Aorta (tissue), 5 donors: ENCODE measurements around the gene TRMT1. TPM values are rescaled to one million over a fixed set of nuclear protein-coding genes. Genes with fewer than 3 reads are reported as not detected.

Experiments used
- ATAC-seq: fragments of 200-7000 bp; cut with Tn5 transposase; one replicate; pipeline ENCODE4 v1.9.1; 2022; ENCODE audit warnings: moderate library complexity; ENCODE audit not compliant: low FRiP score
- DNase-seq, 2 donors: peaks; one replicate each; pipeline ENCODE4 v3.0.0-alpha.2; 2020
- H3K27ac ChIP-seq, 2 donors: one replicate each; pipeline ENCODE4 v1.5.1; 2013; ENCODE audit warnings: low read length in 2 of 2, mild to moderate bottlenecking in 2 of 2, moderate library complexity in 2 of 2, control low read depth in 1 of 2, inconsistent platforms in 1 of 2, low read depth in 1 of 2
- H3K27me3 ChIP-seq, 2 donors: one replicate each; pipeline ENCODE4 v1.6.1; 2013; ENCODE audit warnings: control low read depth in 1 of 2, low read length in 1 of 2, mild to moderate bottlenecking in 1 of 2, moderate library complexity in 1 of 2; ENCODE audit not compliant: insufficient read depth in 2 of 2, control insufficient read depth in 1 of 2
- H3K36me3 ChIP-seq, 2 donors: one replicate each; pipeline ENCODE4 v1.6.1; 2013; ENCODE audit warnings: control low read depth in 1 of 2, low read length in 1 of 2, mild to moderate bottlenecking in 1 of 2; ENCODE audit not compliant: insufficient read depth in 2 of 2, control insufficient read depth in 1 of 2
- H3K4me1 ChIP-seq, 2 donors: one replicate each; pipeline ENCODE4 v1.6.1; 2013; ENCODE audit warnings: low read length in 2 of 2, control low read depth in 1 of 2, mild to moderate bottlenecking in 1 of 2, moderate library complexity in 1 of 2; ENCODE audit not compliant: insufficient read depth in 2 of 2, control insufficient read depth in 1 of 2
- H3K4me3 ChIP-seq, 2 donors: one replicate each; pipeline ENCODE4 v1.5.1; 2013; ENCODE audit warnings: low read length in 2 of 2, control low read depth in 1 of 2, mild to moderate bottlenecking in 1 of 2
- H3K9me3 ChIP-seq: one replicate; pipeline ENCODE4 v1.6.1; 2013; ENCODE audit warnings: mild to moderate bottlenecking, low read length; ENCODE audit not compliant: control insufficient read depth
- WGBS, 2 donors: extraction: QIAGEN DNeasy Blood & Tissue Kit; methylation state at CpG; one replicate each; pipeline ENCODE4 v1.1.7; 2013; 5-methylcytosine and 5-hydroxymethylcytosine counted together
- intact Hi-C, 2 donors: fragments of 100-400 bp; cut with DNase I; formaldehyde crosslinking; loops; one replicate each; pipeline versions ENCODE4 v1.14.2 to v1.15.0; 2022
- polyA plus RNA-seq, 2 donors: library from polyadenylated mRNA; stranded (reverse); fragments of 200-250 nt; gene quantifications; one replicate each; pipeline ENCODE4 v1.2.3, GENCODE V29; 2013
- total RNA-seq, 2 donors: library from RNA; stranded (reverse); fragmentation: NEBNext Ultra II Directional; extraction: Animal tissue kit (Norgen Biotek cat#: 25700); gene quantifications; one replicate each; pipeline ENCODE4 v1.2.1, GENCODE V29; 2021
- donor health status: healthy with polysubstance abuse.
- donor health status: Bipolar disorder and iron deficiency.
- donor health status: DM: no; HTN: no; CAD: no.
- donor health status: DM: no; HTN: no; CAD: no.
- donor health status: DM: yes; HTN: yes; CAD: no.

Gene TRMT1
- total and polyA plus RNA-seq, 4 donors = 17.9 to 62.2 (median 25.2) TPM

GRCh38 chr19:13129384-13129783 lies 12.8 kb upstream of the TRMT1 start:
- DNase-seq (no peak), ATAC-seq (no peak)
- no peaks in the 10 kb centered on the region for H3K27me3 ChIP-seq
- H3K36me3 ChIP-seq = no peaks in the 10 kb centered on the region
- intact Hi-C loops = no loop called here
- WGBS, 2 donors = 89 to 93% methylated on average over 9 of the region's 9 CpGs
- no peaks in the 10 kb centered on the region for H3K9me3 ChIP-seq
- H3K4me3 ChIP-seq = no peak overlapping the region
- no peaks in the 10 kb centered on the region for H3K4me1 ChIP-seq
- no peak overlapping the region for H3K27ac ChIP-seq

DNA sequence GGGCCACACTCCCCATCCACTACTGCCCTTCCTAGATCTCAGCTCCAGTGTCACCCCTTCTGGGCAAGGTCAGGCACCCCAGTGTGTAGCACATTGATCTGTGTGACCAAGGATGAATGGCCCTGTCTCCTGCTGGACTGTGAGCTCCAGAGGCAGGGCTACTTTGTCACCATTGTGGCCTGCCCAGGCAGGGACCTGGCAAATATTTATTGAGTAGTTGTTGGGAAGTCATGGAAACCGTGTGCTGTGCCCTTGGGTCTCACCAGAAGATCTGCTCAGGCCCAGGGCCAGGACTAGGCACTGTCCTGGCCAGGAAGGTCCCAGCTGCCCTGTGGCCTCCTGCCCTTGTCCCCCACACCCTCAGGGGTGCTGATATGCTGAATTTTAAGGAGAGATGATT lies 12.0 kb upstream of the TRMT1 start:
- Histone ChIP-seq H3K36me3 (no peaks in the 10 kb centered on the region), H3K27me3 (no peaks in the 10 kb centered on the region), H3K4me3 (no peak overlapping the region), H3K9me3 (no peaks in the 10 kb centered on the region), H3K27ac (no peak overlapping the region), H3K4me1 (no peaks in the 10 kb centered on the region)
- intact Hi-C loops = no loop called here
- DNase-seq (no peak), ATAC-seq (no peak)
- 53 to 73% methylated on average over 1 of the region's 1 CpG for WGBS, 2 donors

- Histone ChIP-seq H3K9me3 (no peaks in the 10 kb centered on the region), H3K27ac (no peak overlapping the region), H3K4me3 (no peak overlapping the region), H3K27me3 (no peaks in the 10 kb centered on the region), H3K4me1 (no peaks in the 10 kb centered on the region), H3K36me3 (no peaks in the 10 kb centered on the region)
- intact Hi-C loops = no loop called here
- no peak for ATAC-seq
- 91 to 94% methylated on average over 6 of the region's 6 CpGs for WGBS, 2 donors
- no peak for DNase-seq
These were observed 11.5 kb upstream of the TRMT1 start for GRCh38 chr19:13127811-13128575.

- DNase-seq = no peak
- 75 to 77% methylated on average over 8 to 9 of the region's 9 CpGs for WGBS, 2 donors
These were observed 10.5 kb upstream of the TRMT1 start for GRCh38 chr19:13127051-13127450.

GRCh38 chr19:13122980-13123957 lies 6.7 kb upstream of the TRMT1 start:
- no peak overlapping the region for H3K4me3 ChIP-seq
- no peak overlapping the region for H3K27ac ChIP-seq
- H3K27me3 ChIP-seq = no peaks in the 10 kb centered on the region
- ATAC-seq = no peak
- no peak for DNase-seq
- H3K9me3 ChIP-seq = no peaks in the 10 kb centered on the region
- H3K36me3 ChIP-seq = no peaks in the 10 kb centered on the region
- intact Hi-C loops = no loop called here
- WGBS, 2 donors = 88 to 91% methylated on average over 20 of the region's 20 CpGs
- H3K4me1 ChIP-seq = peaks cover 0 to 2% of the 10 kb centered on the region in 2 donors

More at GRCh38 chr19:13127051-13127450, 10.5 kb upstream of the TRMT1 start:
- intact Hi-C loops = no loop called here
- H3K4me3 ChIP-seq = no peak overlapping the region
- no peaks in the 10 kb centered on the region for H3K36me3 ChIP-seq
- H3K27me3 ChIP-seq = no peaks in the 10 kb centered on the region
- no peaks in the 10 kb centered on the region for H3K4me1 ChIP-seq
- ATAC-seq = no peak
- no peaks in the 10 kb centered on the region for H3K9me3 ChIP-seq
- no peak overlapping the region for H3K27ac ChIP-seq

DNA sequence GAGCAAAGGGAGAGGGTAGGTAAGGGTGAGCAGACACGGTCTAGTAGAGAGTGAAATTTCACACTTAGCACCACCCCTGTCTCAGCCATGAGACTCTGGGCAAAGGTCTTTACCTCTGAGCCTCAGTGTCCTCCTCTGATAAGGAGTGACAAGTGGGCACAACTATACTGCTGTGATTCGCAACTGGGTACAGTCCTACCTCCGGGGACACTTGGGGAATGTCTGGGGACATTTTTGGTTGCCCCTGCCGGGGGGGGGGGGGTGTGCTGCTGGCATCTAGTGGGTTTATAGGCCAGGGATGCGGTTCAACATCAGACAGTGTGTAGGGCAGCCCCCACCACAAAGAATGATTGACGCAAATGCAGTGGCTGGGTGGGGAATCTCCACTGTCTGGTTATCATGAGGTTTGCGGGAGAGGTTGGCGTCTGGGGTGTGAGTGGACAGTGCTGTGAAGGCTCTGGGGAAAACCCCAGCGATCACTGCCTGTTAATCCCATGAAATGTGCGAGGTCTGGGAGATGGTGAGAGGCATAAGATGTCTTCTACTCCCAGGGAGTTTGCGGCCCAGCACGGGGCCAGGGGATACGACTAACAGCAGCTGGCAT lies 5.8 kb upstream of the TRMT1 start:
- H3K36me3 ChIP-seq = no peaks in the 10 kb centered on the region
- no peak overlapping the region for H3K4me3 ChIP-seq
- intact Hi-C loops = no loop called here
- no peak overlapping the region for H3K27ac ChIP-seq
- no peaks in the 10 kb centered on the region for H3K27me3 ChIP-seq
- H3K4me1 ChIP-seq = peaks cover 0 to 2% of the 10 kb centered on the region in 2 donors
- 71 to 81% methylated on average over 13 of the region's 13 CpGs for WGBS, 2 donors
- no peaks in the 10 kb centered on the region for H3K9me3 ChIP-seq
- no peak for DNase-seq
- no peak for ATAC-seq

DNA sequence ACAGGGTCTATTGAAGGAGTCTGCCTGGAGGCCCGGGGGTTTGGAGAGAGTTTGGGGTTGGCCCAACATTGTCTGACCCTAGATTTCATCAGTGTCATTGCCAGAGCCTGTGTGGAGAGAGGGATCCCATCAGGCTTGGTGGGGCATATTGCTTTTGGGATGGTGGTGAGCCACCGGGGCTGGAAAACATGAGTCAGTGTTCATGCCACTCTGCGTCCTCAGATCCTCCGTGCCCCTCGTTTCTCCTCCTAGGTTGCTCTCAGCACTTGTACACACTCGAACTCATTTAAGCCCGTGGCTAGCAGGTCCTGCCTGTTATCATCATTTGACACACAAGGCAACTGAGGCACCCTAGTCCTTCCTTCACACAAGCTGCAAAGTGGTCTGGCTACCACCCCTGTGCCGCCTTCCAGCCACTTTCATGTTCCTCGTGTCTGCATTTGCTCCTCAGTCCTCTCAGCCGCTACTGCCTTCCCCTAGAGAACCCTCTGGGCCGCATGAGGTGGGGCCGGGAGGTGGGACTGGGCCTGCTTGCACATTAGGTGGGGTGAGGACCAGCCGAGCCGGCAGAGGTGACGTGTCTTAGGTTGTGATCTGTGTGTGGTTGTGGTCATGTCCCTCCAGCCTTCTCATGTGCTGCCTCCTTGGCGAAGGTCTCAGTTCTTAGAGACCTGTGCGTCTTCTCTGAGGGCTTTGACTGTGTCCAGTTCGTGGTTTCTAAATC lies 5.2 kb upstream of the TRMT1 start:
- no peak overlapping the region for H3K27ac ChIP-seq
- WGBS, 2 donors = 79 to 80% methylated on average over 18 of the region's 18 CpGs
- no peaks in the 10 kb centered on the region for H3K9me3 ChIP-seq
- peaks cover 0 to 2% of the 10 kb centered on the region in 2 donors for H3K4me1 ChIP-seq
- no peaks in the 10 kb centered on the region for H3K36me3 ChIP-seq
- intact Hi-C loops = no loop called here
- DNase-seq (no peak), ATAC-seq (no peak)
- no peak overlapping the region for H3K4me3 ChIP-seq
- no peaks in the 10 kb centered on the region for H3K27me3 ChIP-seq

GRCh38 chr19:13120817-13121216 lies 4.3 kb upstream of the TRMT1 start:
- ATAC-seq = no peak
- no peak overlapping the region for H3K27ac ChIP-seq
- no peaks in the 10 kb centered on the region for H3K36me3 ChIP-seq
- no peaks in the 10 kb centered on the region for H3K9me3 ChIP-seq
- 68 to 69% methylated on average over 10 of the region's 10 CpGs for WGBS, 2 donors
- intact Hi-C loops = no loop called here
- peaks cover 0 to 2% of the 10 kb centered on the region in 2 donors for H3K4me1 ChIP-seq
- H3K27me3 ChIP-seq = no peaks in the 10 kb centered on the region
- H3K4me3 ChIP-seq = no peak overlapping the region
- DNase-seq = no peak
